ENCODE results near the gene TAMALIN. TPM values are rescaled to one million over a fixed set of nuclear protein-coding genes. Genes with fewer than 3 reads are reported as not detected.

The TAMALIN gene
- total and polyA plus RNA-seq, 5 experiments from 2014 or later = 2.0 to 36.5 (median 5.2) TPM

DNA sequence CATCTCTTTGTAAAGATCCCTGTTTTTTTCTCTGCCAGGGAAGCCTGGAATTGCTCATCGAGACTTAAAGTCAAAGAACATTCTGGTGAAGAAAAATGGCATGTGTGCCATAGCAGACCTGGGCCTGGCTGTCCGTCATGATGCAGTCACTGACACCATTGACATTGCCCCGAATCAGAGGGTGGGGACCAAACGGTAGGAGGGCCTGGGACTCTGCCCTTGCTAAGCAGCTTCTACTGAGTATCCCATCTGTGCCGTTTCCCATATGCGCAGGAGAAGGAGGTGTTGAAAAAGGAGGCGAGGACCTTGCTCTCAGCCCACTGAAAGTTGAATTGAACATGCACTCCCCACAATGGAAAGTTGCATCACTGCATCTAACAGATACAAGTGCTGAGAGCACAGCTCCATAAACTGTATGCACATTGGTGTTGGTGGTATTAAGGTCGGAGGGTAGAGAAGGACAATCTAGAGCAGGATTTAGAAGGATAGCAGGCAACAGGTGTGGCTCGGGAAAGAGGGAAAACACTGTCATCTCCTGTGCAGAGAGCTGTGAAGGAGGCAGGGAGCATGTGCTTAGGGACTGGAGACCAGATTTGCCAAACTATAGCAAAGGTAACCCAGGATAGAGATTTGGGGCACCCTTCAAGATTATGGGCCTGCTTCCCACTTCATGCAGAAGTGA lies 21.5 kb upstream of the TAMALIN start:
- peaks cover 3 to 55% (median 20%) of the 10 kb centered on the region in 3 donors for H3K36me3 Mint-ChIP-seq
- H3K9me3 Mint-ChIP-seq = no peaks in the 10 kb centered on the region
- H3K27ac Mint-ChIP-seq = peak overlapping the region in 2 of 10 donors; percentile 12 to 35
- POLR2A ChIA-PET = interaction anchor here (1.0 kb wide), 1 partner anchor 21 kb away, joined by 3 read pairs; the partner anchor contains the start of gene TAMALIN
- H3K4me3 Mint-ChIP-seq = no peak overlapping the region
- DNase-seq (no peak), ATAC-seq (no peak)
- peaks cover 5 to 6% (median 6%) of the 10 kb centered on the region in 4 donors for H3K4me1 Mint-ChIP-seq
- H3K27me3 Mint-ChIP-seq = no peaks in the 10 kb centered on the region

DNA sequence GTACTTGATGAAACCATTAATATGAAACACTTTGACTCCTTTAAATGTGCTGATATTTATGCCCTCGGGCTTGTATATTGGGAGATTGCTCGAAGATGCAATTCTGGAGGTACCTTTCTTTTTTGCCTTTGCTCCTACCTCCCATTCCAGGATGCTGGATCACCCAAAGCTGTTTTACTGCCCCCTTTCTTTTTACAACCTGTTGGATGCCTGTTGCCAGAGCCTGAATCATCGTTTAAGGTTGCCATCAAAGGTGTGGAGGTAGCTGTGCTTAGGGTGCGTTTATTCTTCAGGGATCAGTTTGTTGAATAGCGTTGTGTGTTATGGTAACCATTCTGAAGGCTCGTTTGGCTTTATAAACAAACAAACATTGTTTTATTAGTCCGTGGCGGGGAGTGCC lies 19.9 kb upstream of the TAMALIN start:
- Mint-ChIP-seq H3K36me3 (peaks cover 0 to 55% (median 20%) of the 10 kb centered on the region in 3 donors), H3K27ac (peak overlapping the region in 1 of 10 donors; percentile 25), H3K4me3 (no peak overlapping the region), H3K4me1 (no peaks in the 10 kb centered on the region), H3K9me3 (no peaks in the 10 kb centered on the region), H3K27me3 (no peaks in the 10 kb centered on the region)
- no peak for ATAC-seq
- POLR2A ChIA-PET = no interaction called here
- DNase-seq = no peak

DNA sequence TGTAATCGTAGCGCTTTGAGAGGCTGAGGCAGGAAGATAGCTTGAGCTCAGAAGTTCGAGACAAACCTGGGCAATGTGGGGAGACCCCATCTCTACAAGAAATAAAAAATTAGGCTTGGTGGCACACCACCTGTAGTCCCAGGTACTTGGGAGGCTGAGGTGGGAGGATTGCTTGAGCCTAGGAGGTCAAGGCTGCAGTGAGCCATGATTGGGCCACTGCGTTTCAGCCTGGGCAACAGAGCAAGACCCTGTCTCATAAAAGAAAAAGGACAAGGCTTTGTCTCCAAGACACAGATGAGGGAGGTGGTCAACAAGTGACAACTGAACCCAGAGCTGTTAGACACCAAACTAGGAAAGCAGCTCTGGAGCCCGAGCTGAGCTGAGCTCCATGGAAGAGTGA lies 14.5 kb upstream of the TAMALIN start:
- Mint-ChIP-seq H3K27me3 (no peaks in the 10 kb centered on the region), H3K9me3 (no peaks in the 10 kb centered on the region), H3K4me3 (no peak overlapping the region), H3K27ac (peak overlapping the region in 1 of 10 donors; percentile 64), H3K36me3 (peaks cover 0 to 41% (median 3%) of the 10 kb centered on the region in 3 donors), H3K4me1 (peaks cover 2 to 12% (median 7%) of the 10 kb centered on the region in 4 donors)
- POLR2A ChIA-PET = interaction anchor here (0.9 to 2.7 kb wide), 2 partner anchors 32 to 136 kb away, joined by 3 to 32 read pairs; no protein-coding TSS in a partner anchor
- DNase-seq (no peak), ATAC-seq (no peak)

DNA sequence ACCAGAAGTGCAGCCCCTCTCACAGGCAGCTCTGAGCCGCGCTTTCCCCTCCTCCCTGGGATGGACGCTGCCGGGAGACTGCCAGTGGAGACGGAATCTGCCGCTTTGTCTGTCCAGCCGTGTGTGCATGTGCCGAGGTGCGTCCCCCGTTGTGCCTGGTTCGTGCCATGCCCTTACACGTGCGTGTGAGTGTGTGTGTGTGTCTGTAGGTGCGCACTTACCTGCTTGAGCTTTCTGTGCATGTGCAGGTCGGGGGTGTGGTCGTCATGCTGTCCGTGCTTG lies 12.3 kb upstream of the TAMALIN start:
- H3K36me3 Mint-ChIP-seq = peaks cover 0 to 37% (median 3%) of the 10 kb centered on the region in 3 donors
- POLR2A ChIA-PET = interaction anchor here (0.8 to 2.7 kb wide), 2 partner anchors 10 to 29 kb away, joined by 3 to 32 read pairs; no protein-coding TSS in a partner anchor
- no peak for DNase-seq
- no peaks in the 10 kb centered on the region for H3K9me3 Mint-ChIP-seq
- peaks cover 2 to 12% (median 7%) of the 10 kb centered on the region in 4 donors for H3K4me1 Mint-ChIP-seq
- ATAC-seq = no peak
- no peak overlapping the region for H3K4me3 Mint-ChIP-seq
- no peak overlapping the region for H3K27ac Mint-ChIP-seq
- H3K27me3 Mint-ChIP-seq = no peaks in the 10 kb centered on the region

GRCh38 chr12:51994959-51995358 lies 11.8 kb upstream of the TAMALIN start:
- Mint-ChIP-seq H3K27me3 (no peaks in the 10 kb centered on the region), H3K4me3 (no peak overlapping the region), H3K9me3 (no peaks in the 10 kb centered on the region), H3K36me3 (peaks cover 0 to 34% (median 3%) of the 10 kb centered on the region in 3 donors), H3K27ac (peak overlapping the region in 1 of 10 donors; percentile 40), H3K4me1 (peaks cover 2 to 12% (median 7%) of the 10 kb centered on the region in 4 donors)
- POLR2A ChIA-PET = interaction anchor here (0.8 to 2.7 kb wide), 2 partner anchors 11 to 29 kb away, joined by 3 to 32 read pairs; no protein-coding TSS in a partner anchor
- DNase-seq = no peak
- ATAC-seq = no peak

GRCh38 chr12:51997136-51997535 lies 9.6 kb upstream of the TAMALIN start:
- Mint-ChIP-seq H3K27me3 (no peaks in the 10 kb centered on the region), H3K27ac (no peak overlapping the region), H3K4me1 (peaks cover 2 to 12% (median 7%) of the 10 kb centered on the region in 4 donors), H3K9me3 (no peaks in the 10 kb centered on the region), H3K36me3 (peaks cover 0 to 20% (median 3%) of the 10 kb centered on the region in 3 donors), H3K4me3 (no peak overlapping the region)
- DNase-seq (no peak), ATAC-seq (no peak)
- POLR2A ChIA-PET = no interaction called here

DNA sequence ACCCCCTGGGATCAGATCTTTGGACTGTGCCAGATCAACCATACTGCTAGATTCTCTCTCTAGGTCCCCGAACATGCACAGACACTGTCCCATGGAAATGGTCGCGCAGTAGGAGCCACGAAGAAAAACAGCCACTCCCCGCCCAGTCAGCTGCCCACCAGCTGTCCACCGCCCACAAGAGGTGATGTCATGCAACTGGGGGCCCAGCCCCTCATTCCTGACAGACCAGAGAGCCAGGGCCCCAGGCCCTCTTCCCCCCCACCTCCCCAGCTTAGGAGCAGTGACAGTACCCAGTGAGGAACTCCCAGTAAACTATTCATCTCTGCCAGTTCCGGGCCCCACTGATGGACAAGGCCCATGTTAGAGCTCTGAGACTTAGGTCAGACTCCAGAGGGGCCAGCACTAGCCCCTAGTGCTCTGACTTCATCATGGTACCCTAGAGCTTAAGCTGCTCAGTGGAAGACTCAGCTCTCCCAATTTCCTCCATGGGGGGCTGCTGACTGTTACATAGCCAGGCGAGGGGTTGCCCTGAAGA lies 3.7 kb upstream of the TAMALIN start:
- H3K36me3 Mint-ChIP-seq = no peaks in the 10 kb centered on the region
- DNase-seq (no peak), ATAC-seq (no peak)
- H3K4me1 Mint-ChIP-seq = peaks cover 8 to 21% (median 19%) of the 10 kb centered on the region in 4 donors
- POLR2A ChIA-PET = interaction anchor here (0.9 to 9.0 kb wide), 2 partner anchors 13 to 18 kb away, joined by 3 to 153 read pairs; no protein-coding TSS in a partner anchor
- H3K9me3 Mint-ChIP-seq = peaks cover 0 to 2% (median 0%) of the 10 kb centered on the region in 9 donors
- H3K27me3 Mint-ChIP-seq = no peaks in the 10 kb centered on the region
- peak overlapping the region in 2 of 10 donors; percentile 23 to 27 for H3K27ac Mint-ChIP-seq
- H3K4me3 Mint-ChIP-seq = no peak overlapping the region

GRCh38 chr12:52003591-52003990 lies 3.2 kb upstream of the TAMALIN start:
- peaks cover 13 to 26% (median 24%) of the 10 kb centered on the region in 4 donors for H3K4me1 Mint-ChIP-seq
- no peaks in the 10 kb centered on the region for H3K27me3 Mint-ChIP-seq
- peak overlapping the region in 4 of 10 donors; percentile 23 to 71 (median 28) for H3K27ac Mint-ChIP-seq
- peaks cover 0 to 4% (median 0%) of the 10 kb centered on the region in 3 donors for H3K36me3 Mint-ChIP-seq
- DNase-seq = no peak
- POLR2A ChIA-PET = interaction anchor here (0.6 to 9.0 kb wide), 4 partner anchors 10 to 18 kb away, joined by 3 to 153 read pairs (median 4); no protein-coding TSS in a partner anchor
- ATAC-seq = no peak
- H3K4me3 Mint-ChIP-seq = no peak overlapping the region
- peaks cover 0 to 2% (median 0%) of the 10 kb centered on the region in 9 donors for H3K9me3 Mint-ChIP-seq

DNA sequence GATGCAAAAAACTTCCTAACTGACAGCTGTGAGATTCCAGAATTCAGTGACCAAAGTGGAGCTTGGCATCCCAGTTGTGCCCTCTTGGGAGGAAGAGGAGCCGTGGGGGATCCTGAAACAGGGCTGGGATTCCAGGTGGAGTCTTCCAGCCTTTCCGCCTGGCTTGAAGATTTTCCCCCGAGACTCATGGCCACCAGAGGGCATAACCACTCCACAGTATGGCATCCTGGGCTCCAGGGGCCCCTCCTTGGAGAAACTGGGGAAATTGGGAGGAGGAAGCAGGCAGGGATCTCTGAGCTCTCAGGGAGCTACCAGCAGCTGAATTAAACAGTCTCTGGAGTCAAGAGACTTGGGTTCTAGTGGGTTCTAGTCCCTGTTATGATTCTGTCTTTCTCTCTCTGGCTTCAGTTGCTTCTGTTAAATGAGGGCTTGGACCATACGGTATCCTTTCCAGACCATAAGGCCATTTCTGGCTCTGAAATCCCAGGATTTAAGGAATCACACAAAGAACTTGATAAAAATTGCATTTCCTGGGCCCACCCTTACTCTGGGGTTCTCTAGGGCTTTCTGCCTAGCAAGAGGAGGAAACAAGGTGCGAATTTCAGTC lies 2.6 kb upstream of the TAMALIN start:
- Mint-ChIP-seq H3K4me3 (no peak overlapping the region), H3K9me3 (peaks cover 0 to 2% (median 0%) of the 10 kb centered on the region in 9 donors), H3K36me3 (peaks cover 0 to 9% (median 1%) of the 10 kb centered on the region in 3 donors), H3K4me1 (peaks cover 15 to 31% (median 28%) of the 10 kb centered on the region in 4 donors), H3K27ac (peak overlapping the region in 2 of 10 donors; percentile 15 to 28), H3K27me3 (no peaks in the 10 kb centered on the region)
- ATAC-seq (no peak), DNase-seq (no peak)
- POLR2A ChIA-PET = interaction anchor here (0.6 to 9.0 kb wide), 4 partner anchors 11 to 17 kb away, joined by 3 to 153 read pairs (median 4); no protein-coding TSS in a partner anchor

DNA sequence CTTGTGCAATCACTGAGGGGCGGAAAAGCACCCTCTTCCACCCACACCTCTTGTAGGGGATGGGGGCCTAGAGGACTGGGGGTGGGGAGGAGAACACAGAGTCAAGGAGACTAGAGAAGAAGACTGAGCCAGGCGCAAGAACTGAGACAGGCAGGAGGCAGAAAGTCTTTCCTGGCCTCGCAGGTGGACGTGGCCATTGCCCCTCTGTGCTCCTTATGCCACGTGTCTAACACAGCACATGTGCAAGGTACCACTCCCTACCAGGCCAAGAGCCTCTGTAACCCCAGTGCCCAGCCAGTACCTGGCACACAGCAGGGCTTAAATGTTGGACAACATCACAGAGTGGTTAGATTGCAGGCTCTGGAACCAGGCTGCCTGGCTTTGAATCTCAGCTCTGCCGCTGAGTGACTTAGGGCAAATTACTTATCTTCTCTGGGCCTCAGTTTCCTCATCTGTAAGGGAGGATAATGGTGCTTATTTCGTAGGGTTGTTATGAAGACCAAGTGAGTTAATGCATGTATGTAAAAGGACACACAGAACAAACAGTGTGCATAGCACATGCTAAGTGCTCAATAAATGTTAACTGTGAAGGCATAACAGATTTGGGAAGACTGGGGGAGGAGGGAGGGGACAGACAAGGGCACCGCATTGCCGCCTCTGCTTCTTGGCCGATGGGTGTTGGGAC lies 1.4 kb upstream of the TAMALIN start:
- POLR2A ChIA-PET = interaction anchor here (0.5 to 9.0 kb wide), 2 partner anchors 16 to 175 kb away, joined by 3 to 153 read pairs; no protein-coding TSS in a partner anchor
- H3K27ac Mint-ChIP-seq = peak overlapping the region in 9 of 10 donors; percentile 11 to 96 (median 82)
- DNase-seq = no peak
- no peak for ATAC-seq
- H3K36me3 Mint-ChIP-seq = peaks cover 0 to 14% (median 1%) of the 10 kb centered on the region in 3 donors
- H3K27me3 Mint-ChIP-seq = no peaks in the 10 kb centered on the region
- H3K4me1 Mint-ChIP-seq = peaks cover 17 to 33% (median 31%) of the 10 kb centered on the region in 4 donors
- H3K9me3 Mint-ChIP-seq = peaks cover 0 to 2% (median 0%) of the 10 kb centered on the region in 9 donors
- H3K4me3 Mint-ChIP-seq = peak overlapping the region in 9 of 10 donors; percentile 79 to 96 (median 89)

- Mint-ChIP-seq H3K4me3 (peak overlapping the region; percentile 79 to 96 (median 89)), H3K27ac (peak overlapping the region; percentile 82 to 96 (median 89)), H3K27me3 (no peaks in the 10 kb centered on the region), H3K36me3 (peaks cover 0 to 22% (median 8%) of the 10 kb centered on the region in 3 donors), H3K9me3 (peaks cover 0 to 2% (median 0%) of the 10 kb centered on the region in 9 donors), H3K4me1 (peaks cover 17 to 33% (median 31%) of the 10 kb centered on the region in 4 donors)
- POLR2A ChIA-PET = interaction anchor here (0.5 to 9.0 kb wide), 9 partner anchors 13 to 176 kb away, joined by 3 to 153 read pairs (median 5); partner anchors contain the start of genes ACVR1B, ATG101 and NR4A1
- DNase-seq (peak in 3 of 10 donors; percentile 24 to 46 (median 31)), ATAC-seq (no peak)
These were observed 643 bp upstream of the TAMALIN start for GRCh38 chr12:52005903-52006703.

Measured in naive thymus-derived CD8-positive, alpha-beta T cell (primary cell).